Calu3 (cell line): Measurements from ENCODE around the gene PIK3R1. TPM values are rescaled to one million over a fixed set of nuclear protein-coding genes. Genes with fewer than 3 reads are reported as not detected.

Experiments
- BruUV-seq: library from RNA; stranded (reverse); fragments of 400-500 nt; replicated peaks from 2 replicates; lab custom pipeline; 2021; lab: Mats Ljungman, UMichigan
- CTCF ChIA-PET: fragments of 300-600 bp; sonication (Branson Sonifier 250); formaldehyde crosslinking; loops from one replicate; lab custom pipeline; 2022; ENCODE audit warnings: antibody characterized with exemption; lab: Charles Lee
- DNase-seq: peaks from one replicate; pipeline ENCODE4 v3.0.0; 2022
- H3K27ac Mint-ChIP-seq: one replicate; pipeline ENCODE4 v1.8.0; 2022; ENCODE audit warnings: mixed read lengths; ENCODE audit not compliant: unreplicated experiment
- H3K27me3 Mint-ChIP-seq: one replicate; pipeline ENCODE4 v1.8.0; 2022; ENCODE audit warnings: mixed read lengths; ENCODE audit not compliant: unreplicated experiment
- H3K36me3 Mint-ChIP-seq: one replicate; pipeline ENCODE4 v1.8.0; 2022; ENCODE audit warnings: mild to moderate bottlenecking, moderate library complexity, mixed read lengths; ENCODE audit not compliant: insufficient read depth, unreplicated experiment
- H3K4me1 Mint-ChIP-seq: one replicate; pipeline ENCODE4 v1.8.0; 2022; ENCODE audit warnings: mild to moderate bottlenecking, low read depth, mixed read lengths; ENCODE audit not compliant: unreplicated experiment
- H3K4me3 Mint-ChIP-seq: one replicate; pipeline ENCODE4 v1.8.0; 2022; ENCODE audit warnings: mild to moderate bottlenecking, low read depth, moderate library complexity, mixed read lengths; ENCODE audit not compliant: unreplicated experiment
- H3K9me3 Mint-ChIP-seq: one replicate; pipeline ENCODE4 v1.8.0; 2022; ENCODE audit warnings: low read depth, mixed read lengths; ENCODE audit not compliant: unreplicated experiment
- CTCF ChIP-seq: fragments of 200-600 bp; IDR thresholded peaks from one replicate; pipeline ENCODE4 v1.8.0; 2022; ENCODE audit warnings: antibody characterized with exemption; ENCODE audit not compliant: unreplicated experiment
- intact Hi-C: fragments of 100-400 bp; cut with micrococcal nuclease; formaldehyde crosslinking; loops from one replicate; pipeline ENCODE4 v1.10.0; 2022; ENCODE audit not compliant: unreplicated experiment
- total RNA-seq: library from RNA; stranded (reverse); gene quantifications from 2 replicates; pipeline ENCODE4 v1.2.3, GENCODE V29; 2022

Gene PIK3R1
- total RNA-seq, 1 experiment from 2014 or later: 74.8 TPM

- Mint-ChIP-seq H3K36me3 (peaks cover 64% of the 10 kb centered on the region), H3K27me3 (no peaks in the 10 kb centered on the region), H3K27ac (no peak overlapping the region), H3K9me3 (no peaks in the 10 kb centered on the region), H3K4me1 (peaks cover 53% of the 10 kb centered on the region), H3K4me3 (no peak overlapping the region)
- no peak for TF ChIP-seq CTCF
- DNase-seq: no peak
- intact Hi-C loops: no loop called here
- no TSS peak for BruUV-seq
- CTCF ChIA-PET: no interaction called here
Observed at GRCh38 chr5:68220260-68220659, 4.7 kb downstream of the PIK3R1 start.

GRCh38 chr5:68220914-68221313 lies 5.4 kb downstream of the PIK3R1 start:
- no peak overlapping the region for H3K4me3 Mint-ChIP-seq
- H3K36me3 Mint-ChIP-seq: peaks cover 64% of the 10 kb centered on the region

GRCh38 chr5:68221488-68221887 lies 5.9 kb downstream of the PIK3R1 start:
- H3K27me3 Mint-ChIP-seq: no peaks in the 10 kb centered on the region
- H3K36me3 Mint-ChIP-seq: peaks cover 64% of the 10 kb centered on the region
- CTCF ChIA-PET: no interaction called here
- no peak overlapping the region for H3K4me3 Mint-ChIP-seq
- H3K4me1 Mint-ChIP-seq: peaks cover 66% of the 10 kb centered on the region
- TF ChIP-seq CTCF: no peak
- no TSS peak for BruUV-seq
- intact Hi-C loops: no loop called here
- no peak for DNase-seq
- no peak overlapping the region for H3K27ac Mint-ChIP-seq
- H3K9me3 Mint-ChIP-seq: no peaks in the 10 kb centered on the region

More at GRCh38 chr5:68220914-68221313, 5.4 kb downstream of the PIK3R1 start:
- Mint-ChIP-seq H3K27me3 (no peaks in the 10 kb centered on the region), H3K4me1 (peaks cover 60% of the 10 kb centered on the region), H3K27ac (no peak overlapping the region), H3K9me3 (no peaks in the 10 kb centered on the region)
- no peak for TF ChIP-seq CTCF
- DNase-seq: no peak
- CTCF ChIA-PET: no interaction called here
- intact Hi-C loops: no loop called here
- no TSS peak for BruUV-seq

- peak overlapping the region; percentile 2 for H3K27ac Mint-ChIP-seq
- no peaks in the 10 kb centered on the region for H3K9me3 Mint-ChIP-seq
- no peak overlapping the region for H3K4me3 Mint-ChIP-seq
- BruUV-seq: no TSS peak
- no peak for TF ChIP-seq CTCF
- peaks cover 70% of the 10 kb centered on the region for H3K4me1 Mint-ChIP-seq
- no peak for DNase-seq
- CTCF ChIA-PET: no interaction called here
- no peaks in the 10 kb centered on the region for H3K27me3 Mint-ChIP-seq
- peaks cover 64% of the 10 kb centered on the region for H3K36me3 Mint-ChIP-seq
- intact Hi-C loops: no loop called here
Observed at GRCh38 chr5:68222310-68222709, 6.8 kb downstream of the PIK3R1 start.
